Memory B cell (primary cell): ENCODE results near the gene C11orf86.
"Not testable (repeated sequence)": the region's sequence is repeated elsewhere in the genome, so short reads cannot be mapped to it uniquely, and the experiment has no call there.

Source experiments
- ATAC-seq: fragments of 150-1000 bp; cut with Tn5 transposase; 2 replicates; pipeline ENCODE4 v1.10.0; 2021; ENCODE audit warnings: low read depth, mild to moderate bottlenecking, moderate library complexity
- DNase-seq, 2 donors: peaks; one replicate each; pipeline ENCODE4 v3.0.0; 2022; ENCODE audit warnings: low spot score in 2 of 2
- H3K27ac Mint-ChIP-seq: one replicate; pipeline ENCODE4 v1.8.0; 2022; ENCODE audit warnings: mild to moderate bottlenecking, moderate library complexity, mixed read lengths
- H3K27me3 Mint-ChIP-seq: one replicate; pipeline ENCODE4 v1.8.0; 2022; ENCODE audit warnings: mixed read lengths
- H3K36me3 Mint-ChIP-seq: one replicate; pipeline ENCODE4 v1.8.0; 2022; ENCODE audit warnings: mild to moderate bottlenecking, mixed read lengths
- H3K4me1 Mint-ChIP-seq: one replicate; pipeline ENCODE4 v1.8.0; 2022; ENCODE audit warnings: mixed read lengths
- H3K4me3 Mint-ChIP-seq: one replicate; pipeline ENCODE4 v1.8.0; 2022; ENCODE audit warnings: mild to moderate bottlenecking, moderate library complexity, mixed read lengths
- H3K9me3 Mint-ChIP-seq: one replicate; pipeline ENCODE4 v1.8.0; 2022; ENCODE audit warnings: mixed read lengths

The C11orf86 gene

GRCh38 chr11:66975405-66976027 is 412 bp downstream of the C11orf86 start:
- H3K4me1 Mint-ChIP-seq, result no peaks in the 10 kb centered on the region
- no peak overlapping the region for H3K4me3 Mint-ChIP-seq
- ATAC-seq (no peak), DNase-seq (no peak)
- peaks cover 3% of the 10 kb centered on the region for H3K36me3 Mint-ChIP-seq
- no peak overlapping the region for H3K27ac Mint-ChIP-seq
- peaks cover 4% of the 10 kb centered on the region for H3K9me3 Mint-ChIP-seq
- H3K27me3 Mint-ChIP-seq, result peaks cover 23% of the 10 kb centered on the region

DNA sequence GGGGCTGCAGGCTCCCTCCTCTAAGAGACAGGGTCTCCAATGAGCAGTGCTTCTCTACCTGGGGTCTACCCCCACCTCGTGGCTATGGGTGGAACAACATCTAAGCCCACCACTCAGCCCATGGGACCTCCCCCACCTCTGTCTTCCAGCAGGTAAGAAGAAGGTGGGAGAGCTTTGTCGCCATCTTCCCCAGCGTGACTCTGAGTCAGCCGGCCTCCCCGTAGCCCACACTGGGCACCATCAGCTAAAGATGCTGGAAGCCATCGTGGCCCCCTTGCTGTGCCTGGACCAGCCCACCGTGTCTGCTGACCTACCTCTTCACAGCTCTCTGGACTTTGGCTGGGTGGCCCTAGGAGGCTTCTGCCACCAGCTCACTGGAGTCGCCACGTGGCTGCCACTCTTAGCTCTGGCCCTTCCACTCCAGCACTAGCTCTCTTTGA is 944 bp downstream of the C11orf86 start:
- Mint-ChIP-seq H3K27me3 (peaks cover 18% of the 10 kb centered on the region), H3K27ac (no peak overlapping the region)
- DNase-seq, result peak in 1 of 2 donors; percentile 28

DNA sequence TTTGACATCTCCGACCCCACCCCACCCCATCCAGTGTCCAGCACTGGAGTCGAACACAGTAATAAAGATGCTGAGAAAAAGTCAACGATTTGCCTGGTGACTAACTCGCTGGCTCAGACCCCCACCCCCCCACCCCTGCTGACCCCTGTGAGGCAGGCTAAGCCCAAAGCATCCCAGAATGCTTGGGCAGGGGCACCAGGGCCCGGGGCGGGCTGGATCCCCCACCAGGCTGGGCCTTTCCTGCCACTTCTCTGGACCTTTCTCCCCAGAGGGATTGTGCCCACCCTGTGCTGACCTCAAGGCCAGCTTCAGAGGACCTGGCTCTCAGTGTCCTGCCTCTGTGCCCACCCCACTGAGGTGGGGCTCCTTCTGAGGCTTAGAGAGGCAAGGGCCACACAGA is 1.8 kb downstream of the C11orf86 start:
- no peaks in the 10 kb centered on the region for H3K9me3 Mint-ChIP-seq
- peaks cover 3% of the 10 kb centered on the region for H3K36me3 Mint-ChIP-seq
- H3K4me3 Mint-ChIP-seq, result no peak overlapping the region
- peaks cover 18% of the 10 kb centered on the region for H3K27me3 Mint-ChIP-seq
- no peak for ATAC-seq
- no peak for DNase-seq
- H3K4me1 Mint-ChIP-seq, result no peaks in the 10 kb centered on the region
- H3K27ac Mint-ChIP-seq, result no peak overlapping the region

More for the DNA sequence above, 944 bp downstream of the C11orf86 start:
- Mint-ChIP-seq H3K4me3 (no peak overlapping the region), H3K4me1 (no peaks in the 10 kb centered on the region), H3K36me3 (peaks cover 3% of the 10 kb centered on the region), H3K9me3 (no peaks in the 10 kb centered on the region)
- ATAC-seq, result no peak

GRCh38 chr11:66978229-66978628 is 3.1 kb downstream of the C11orf86 start:
- H3K4me3 Mint-ChIP-seq, result no peak overlapping the region
- no peak overlapping the region for H3K27ac Mint-ChIP-seq
- peaks cover 20% of the 10 kb centered on the region for H3K27me3 Mint-ChIP-seq
- DNase-seq, result no peak
- no peak for ATAC-seq
- H3K4me1 Mint-ChIP-seq, result no peaks in the 10 kb centered on the region
- H3K36me3 Mint-ChIP-seq, result peaks cover 3% of the 10 kb centered on the region
- no peaks in the 10 kb centered on the region for H3K9me3 Mint-ChIP-seq

DNA sequence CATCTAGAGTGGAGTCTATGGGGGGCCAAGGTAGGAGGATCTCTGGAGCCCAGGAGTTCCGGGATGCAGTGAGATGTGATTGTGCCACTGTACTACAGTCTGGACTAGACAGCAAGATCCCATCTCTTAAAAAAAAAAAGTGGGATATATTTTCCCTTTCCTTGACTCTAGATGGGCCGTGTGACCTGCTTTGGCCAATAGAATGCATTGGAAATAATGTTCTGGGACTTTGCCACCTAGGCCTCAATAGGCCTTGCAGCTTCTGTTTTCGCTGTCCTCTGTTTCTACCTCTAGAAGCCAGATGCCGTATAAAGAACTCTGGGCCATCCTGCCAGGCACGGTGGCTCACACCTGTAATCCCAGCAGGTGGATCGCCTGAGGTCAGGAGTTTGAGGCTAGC is 3.6 kb downstream of the C11orf86 start:
- Mint-ChIP-seq H3K4me1 (no peaks in the 10 kb centered on the region), H3K27me3 (peaks cover 20% of the 10 kb centered on the region), H3K36me3 (peaks cover 3% of the 10 kb centered on the region), H3K9me3 (no peaks in the 10 kb centered on the region), H3K27ac (no peak overlapping the region), H3K4me3 (no peak overlapping the region)
- DNase-seq (no peak), ATAC-seq (no peak)

DNA sequence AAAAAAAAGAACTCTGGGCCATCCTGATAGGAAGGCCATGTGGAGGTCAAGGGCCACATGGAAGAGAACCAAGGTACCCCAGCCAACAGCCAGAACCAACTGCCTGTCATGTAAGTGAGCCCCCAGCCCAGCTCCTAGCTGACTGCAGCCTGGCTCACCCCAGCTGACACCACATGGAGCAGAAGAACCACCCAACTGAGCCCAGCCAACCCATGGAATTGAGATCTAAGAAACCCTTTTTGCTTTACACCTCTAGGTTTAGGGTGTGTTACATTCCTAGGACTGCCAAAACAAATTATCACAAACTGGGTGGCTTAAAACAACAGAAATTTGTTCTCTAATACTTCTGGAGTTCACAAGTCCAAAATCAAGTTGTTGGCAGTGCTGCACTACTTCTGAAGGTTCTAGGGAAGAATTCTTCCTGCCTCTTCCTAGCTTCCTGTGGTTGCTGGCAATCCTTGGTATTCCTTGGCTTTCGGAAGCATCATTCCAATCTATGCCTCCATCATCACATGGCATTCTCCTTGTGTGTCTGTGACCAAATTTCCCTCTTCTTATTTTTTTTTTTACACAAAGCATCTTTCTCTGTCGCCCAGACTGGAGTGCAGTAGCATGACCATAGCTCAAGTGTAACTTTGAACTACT is 4.4 kb downstream of the C11orf86 start:
- Mint-ChIP-seq H3K27ac (no peak overlapping the region), H3K27me3 (peaks cover 19% of the 10 kb centered on the region), H3K36me3 (peaks cover 3% of the 10 kb centered on the region), H3K4me1 (no peaks in the 10 kb centered on the region), H3K4me3 (no peak overlapping the region), H3K9me3 (no peaks in the 10 kb centered on the region)
- DNase-seq (no peak), ATAC-seq (no peak)

DNA sequence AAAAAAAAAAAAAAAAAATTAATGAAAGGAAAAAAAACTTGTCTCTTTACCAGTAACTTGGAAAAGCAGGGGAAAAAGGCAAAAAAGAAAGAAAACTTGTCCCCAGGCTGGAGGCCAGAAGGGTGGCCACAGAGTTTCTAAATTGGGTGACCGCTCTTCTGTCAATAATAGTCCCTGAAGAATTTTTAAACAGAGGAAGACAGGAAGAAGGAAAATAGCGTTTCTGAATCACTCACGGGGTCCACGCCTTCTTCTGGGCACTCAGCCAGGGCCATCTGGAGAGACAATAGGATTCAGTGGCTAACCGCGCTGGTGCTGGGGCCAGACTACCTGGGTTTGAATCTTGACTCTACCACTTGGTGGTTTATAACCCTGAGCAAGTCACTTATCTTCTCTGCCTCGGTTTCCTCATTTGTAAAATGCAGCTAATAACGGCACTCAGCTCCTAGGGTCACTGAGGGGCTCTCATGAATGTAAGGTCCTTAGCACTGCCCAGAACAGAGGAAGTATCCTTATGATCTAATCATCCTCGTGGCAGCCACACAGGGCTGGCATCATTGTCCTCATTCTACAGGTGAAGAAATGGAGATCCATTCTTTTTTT is 7.0 kb downstream of the C11orf86 start:
- Mint-ChIP-seq H3K4me3 (no peak overlapping the region), H3K27ac (no peak overlapping the region), H3K9me3 (no peaks in the 10 kb centered on the region), H3K36me3 (peaks cover 3% of the 10 kb centered on the region), H3K27me3 (peaks cover 22% of the 10 kb centered on the region), H3K4me1 (no peaks in the 10 kb centered on the region)
- ATAC-seq, result no peak
- DNase-seq, result no peak

DNA sequence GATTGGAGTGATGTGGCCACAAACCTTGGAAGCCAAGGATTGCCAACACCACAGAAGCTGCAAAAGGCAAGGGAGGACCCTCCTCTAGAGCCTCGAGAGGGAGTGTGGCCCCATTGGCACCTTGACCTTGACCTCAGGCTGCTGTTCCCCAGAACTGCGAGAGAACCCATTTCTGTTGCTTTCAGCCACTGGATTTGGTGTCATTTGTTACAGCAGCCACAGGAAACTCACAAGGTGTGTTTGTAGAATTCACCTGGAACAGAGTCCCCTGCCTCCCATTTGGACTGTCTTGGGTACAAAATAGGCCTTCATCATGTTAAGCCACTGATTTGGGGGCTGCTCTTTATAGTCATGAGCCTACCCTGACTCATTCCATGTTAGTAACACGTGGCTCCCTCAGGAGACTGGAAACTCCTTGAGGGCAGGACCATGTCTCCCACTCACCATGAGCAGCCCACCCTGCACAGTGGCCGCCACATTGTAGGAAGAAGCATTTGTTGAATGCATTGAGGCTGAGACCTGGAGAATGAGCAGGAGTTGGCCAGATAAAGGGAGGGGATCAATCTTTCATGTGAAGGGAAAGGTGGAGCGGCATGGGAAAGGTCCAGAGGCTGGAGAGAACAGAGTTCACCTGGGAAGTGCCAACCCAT is 8.3 kb downstream of the C11orf86 start:
- H3K27me3 Mint-ChIP-seq, result peaks cover 26% of the 10 kb centered on the region
- ATAC-seq (no peak), DNase-seq (no peak)
- no peaks in the 10 kb centered on the region for H3K9me3 Mint-ChIP-seq
- no peak overlapping the region for H3K27ac Mint-ChIP-seq
- peaks cover 3% of the 10 kb centered on the region for H3K36me3 Mint-ChIP-seq
- no peak overlapping the region for H3K4me3 Mint-ChIP-seq
- H3K4me1 Mint-ChIP-seq, result no peaks in the 10 kb centered on the region

DNA sequence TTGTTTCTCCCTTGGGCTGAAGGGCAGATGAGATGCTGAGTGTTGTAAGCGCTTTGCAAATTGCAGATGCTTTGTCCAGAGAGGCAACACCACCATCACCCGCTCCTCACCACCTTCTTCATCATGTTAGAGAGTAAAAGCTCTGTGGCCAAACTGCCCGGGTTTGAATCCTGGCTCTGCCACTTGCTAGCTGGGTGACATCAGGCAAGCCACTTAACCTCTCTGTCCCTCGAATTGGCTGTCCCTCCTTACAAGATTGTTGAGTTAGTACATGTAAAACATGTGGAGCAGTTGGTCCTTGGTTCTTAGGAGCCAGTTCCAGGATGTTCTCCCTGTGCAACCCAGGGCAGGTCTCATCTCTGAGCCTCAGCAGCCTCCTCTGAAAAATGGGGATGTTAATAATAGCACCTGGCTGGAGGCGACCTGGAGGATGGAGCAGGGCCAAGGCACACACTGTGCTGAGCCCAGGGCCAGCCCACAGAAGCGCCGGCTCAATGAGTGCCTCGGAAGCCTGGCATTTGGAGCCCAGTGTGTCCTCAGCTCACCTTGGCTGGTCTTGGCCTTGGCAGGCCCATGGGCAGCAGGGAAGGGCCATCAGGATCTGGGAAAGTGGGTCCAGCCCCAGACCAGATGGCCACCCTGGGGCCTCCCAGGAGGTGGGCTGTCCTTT is 10.5 kb downstream of the C11orf86 start:
- peaks cover 29% of the 10 kb centered on the region for H3K27me3 Mint-ChIP-seq
- no peaks in the 10 kb centered on the region for H3K36me3 Mint-ChIP-seq
- H3K4me1 Mint-ChIP-seq, result no peaks in the 10 kb centered on the region
- H3K4me3 Mint-ChIP-seq, result no peak overlapping the region
- DNase-seq, result no peak
- no peak overlapping the region for H3K27ac Mint-ChIP-seq
- no peaks in the 10 kb centered on the region for H3K9me3 Mint-ChIP-seq
- ATAC-seq, result no peak

DNA sequence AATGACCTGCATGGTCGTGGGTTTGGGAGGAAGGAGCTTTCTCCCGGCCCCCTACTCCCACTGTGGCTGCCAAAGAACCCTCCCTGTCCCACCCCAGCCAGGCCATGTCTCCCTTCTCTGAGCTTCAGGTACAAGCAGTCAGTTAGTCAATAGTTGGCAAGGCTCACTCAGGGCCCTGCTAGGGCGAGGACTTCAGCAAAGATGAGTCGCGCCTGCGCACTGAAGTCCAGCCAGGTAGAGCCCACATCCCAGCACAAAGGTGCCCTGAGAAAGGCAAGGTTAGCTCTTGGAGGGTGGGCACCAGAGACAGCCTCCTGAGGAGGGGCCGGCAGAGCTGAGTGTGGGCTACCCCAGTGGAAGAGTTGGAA is 11.1 kb downstream of the C11orf86 start:
- DNase-seq (no peak), ATAC-seq (no peak)
- Mint-ChIP-seq H3K9me3 (no peaks in the 10 kb centered on the region), H3K36me3 (no peaks in the 10 kb centered on the region), H3K27ac (no peak overlapping the region), H3K4me3 (no peak overlapping the region), H3K27me3 (peaks cover 29% of the 10 kb centered on the region), H3K4me1 (no peaks in the 10 kb centered on the region)

- H3K36me3 Mint-ChIP-seq, result no peaks in the 10 kb centered on the region
- H3K4me3 Mint-ChIP-seq, result no peak overlapping the region
- no peaks in the 10 kb centered on the region for H3K9me3 Mint-ChIP-seq
- H3K27ac Mint-ChIP-seq, result no peak overlapping the region
- DNase-seq, result no peak
- H3K27me3 Mint-ChIP-seq, result peaks cover 32% of the 10 kb centered on the region
- no peaks in the 10 kb centered on the region for H3K4me1 Mint-ChIP-seq
- no peak for ATAC-seq
Observed at GRCh38 chr11:66987158-66987620, 12.1 kb downstream of the C11orf86 start.

DNA sequence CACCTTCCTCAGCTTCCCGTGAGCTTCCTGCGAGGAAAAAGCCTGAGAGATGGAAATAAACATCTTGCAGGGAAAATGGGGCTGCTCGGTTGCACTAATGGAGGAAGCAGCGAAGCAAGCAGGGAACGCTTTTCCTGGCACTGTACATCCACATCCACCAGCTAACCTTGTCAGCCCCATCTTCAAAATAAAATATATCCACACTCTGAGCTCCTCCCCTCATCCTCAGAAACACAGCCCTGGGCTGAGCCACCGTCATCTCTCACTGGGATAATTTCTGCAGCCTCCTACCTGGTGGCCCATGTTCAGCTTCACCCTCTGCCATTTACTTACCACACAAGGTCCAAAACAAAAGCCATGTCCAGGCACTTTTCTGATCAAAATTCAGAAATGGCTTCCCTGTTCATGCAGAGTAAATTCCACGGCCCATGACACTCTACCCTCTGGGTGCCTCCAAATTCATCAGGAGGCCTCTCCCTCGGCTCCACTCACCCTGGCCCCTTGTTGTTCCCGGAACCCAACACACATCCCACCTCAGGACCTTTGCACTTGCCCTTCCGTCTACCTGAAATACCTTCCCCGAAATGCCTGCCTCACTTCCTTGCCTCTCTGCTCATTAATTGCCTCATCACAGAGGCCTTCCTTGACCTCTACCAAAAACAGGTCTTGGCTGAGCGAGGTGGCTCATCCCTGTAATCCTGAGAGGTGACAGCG is 13.0 kb downstream of the C11orf86 start:
- no peak for DNase-seq
- Mint-ChIP-seq H3K27me3 (peaks cover 27% of the 10 kb centered on the region), H3K9me3 (no peaks in the 10 kb centered on the region), H3K4me1 (no peaks in the 10 kb centered on the region), H3K4me3 (no peak overlapping the region), H3K27ac (no peak overlapping the region), H3K36me3 (no peaks in the 10 kb centered on the region)
- ATAC-seq, result no peak

- H3K27ac Mint-ChIP-seq, ATAC-seq, H3K4me3 Mint-ChIP-seq, H3K9me3 Mint-ChIP-seq, H3K36me3 Mint-ChIP-seq, DNase-seq, H3K4me1 Mint-ChIP-seq: not testable (repeated sequence)
- peaks cover 26% of the 10 kb centered on the region for H3K27me3 Mint-ChIP-seq
Observed at GRCh38 chr11:66988741-66989140, 13.6 kb downstream of the C11orf86 start.
